Measurements from ENCODE around the gene ZBTB22.

GRCh38 chr6:33272275-33273128 is 45.0 kb downstream of the ZBTB22 start:
- no peak for TF ChIP-seq SP1 (IDR thresholded peaks at IDR 0.05)
- no peak for TF ChIP-seq BHLHE40 (IDR thresholded peaks at IDR 0.05; ENCODE audit: borderline replicate concordance)
- TF ChIP-seq L3MBTL2 (conservative IDR thresholded peaks at IDR 0.05), result no peak
- no peak for TF ChIP-seq CTBP1 (IDR thresholded peaks at IDR 0.05; ENCODE audit: borderline replicate concordance)
- TF ChIP-seq ELF4 (IDR thresholded peaks at IDR 0.05), result no peak
- TF ChIP-seq FOXA1 (IDR thresholded peaks at IDR 0.05), result no peak
- no peak for TF ChIP-seq ZNF384 (IDR thresholded peaks at IDR 0.05)

All from HEK293T (cell line).